GM12892 (cell line): Measurements from ENCODE around the gene PEAR1.

Source experiments
- POLR2A ChIP-seq: IDR thresholded peaks from 2 replicates; pipeline ENCODE4 v1.6.1; 2011; ENCODE audit warnings: low read depth, low read length, control low read depth
- TAF1 ChIP-seq: IDR thresholded peaks from 2 replicates; pipeline ENCODE4 v1.6.1; 2011; ENCODE audit warnings: low read depth, mild to moderate bottlenecking, control low read depth, low read length, borderline replicate concordance

GRCh38 chr1:156874142-156874541 is 19.4 kb upstream of the PEAR1 start:
- no peak for TF ChIP-seq POLR2A
- no peak for TF ChIP-seq TAF1
